ENCODE results near the gene ZNF775.

ZNF775 gene

GRCh38 chr7:150406567-150407421 lies 27.7 kb downstream of the ZNF775 start:
- no peak for TF ChIP-seq CTCF (IDR thresholded peaks at IDR 0.05; ENCODE audit: low read depth, low read length, missing control alignments)
- in situ Hi-C loops (cut with HindIII; ENCODE audit: low sequenced_read_pairs), result no loop called here
- peak overlapping the region; percentile 59 for H3K4me3 ChIP-seq (ENCODE audit: low read depth, low read length)
- no peak for DNase-seq (ENCODE audit: low read depth)

GRCh38 chr7:150407588-150408392 lies 28.7 kb downstream of the ZNF775 start:
- TF ChIP-seq CTCF (IDR thresholded peaks at IDR 0.05; ENCODE audit: low read depth, low read length, missing control alignments), result no peak
- DNase-seq (ENCODE audit: low read depth), result no peak
- H3K4me3 ChIP-seq (ENCODE audit: low read depth, low read length), result no peak overlapping the region
- in situ Hi-C loops (cut with HindIII; ENCODE audit: low sequenced_read_pairs), result no loop called here

GRCh38 chr7:150408393-150409299 lies 29.5 kb downstream of the ZNF775 start:
- H3K4me3 ChIP-seq (ENCODE audit: low read depth, low read length), result no peak overlapping the region
- TF ChIP-seq CTCF (IDR thresholded peaks at IDR 0.05; ENCODE audit: low read depth, low read length, missing control alignments), result no peak
- no peak for DNase-seq (ENCODE audit: low read depth)
- in situ Hi-C loops (cut with HindIII; ENCODE audit: low sequenced_read_pairs), result no loop called here

- TF ChIP-seq CTCF (IDR thresholded peaks at IDR 0.05; ENCODE audit: low read depth, low read length, missing control alignments), result no peak
- H3K4me3 ChIP-seq (ENCODE audit: low read depth, low read length), result no peak overlapping the region
- in situ Hi-C loops (cut with HindIII; ENCODE audit: low sequenced_read_pairs), result no loop called here
- DNase-seq (ENCODE audit: low read depth), result no peak
Measured at GRCh38 chr7:150409300-150410030, 30.3 kb downstream of the ZNF775 start.

- in situ Hi-C loops (cut with HindIII; ENCODE audit: low sequenced_read_pairs), result no loop called here
- no peak for DNase-seq (ENCODE audit: low read depth)
- TF ChIP-seq CTCF (IDR thresholded peaks at IDR 0.05; ENCODE audit: low read depth, low read length, missing control alignments), result no peak
- no peak overlapping the region for H3K4me3 ChIP-seq (ENCODE audit: low read depth, low read length)
Measured at GRCh38 chr7:150410131-150410530, 31.0 kb downstream of the ZNF775 start.
